Stimulated activated CD4-positive, alpha-beta T cell treated with anti-CD3 and anti-CD28 coated beads, Interleukin-15, amount 100 ng/mL, for 1 hour (primary cell): Measurements from ENCODE around the gene FAM171A1.
A peak's percentile ranks its signal among the peaks of the same experiment; 100 is the strongest.
"Not testable (repeated sequence)": the region's sequence is repeated elsewhere in the genome, so short reads cannot be mapped to it uniquely, and the experiment has no call there.

Source experiments
- DNase-seq, 2 donors: peaks; one replicate each; pipeline ENCODE4 v3.0.0-alpha.2; 2020; ENCODE audit warnings: low read depth in 1 of 2, low spot score in 1 of 2

FAM171A1 gene

DNA sequence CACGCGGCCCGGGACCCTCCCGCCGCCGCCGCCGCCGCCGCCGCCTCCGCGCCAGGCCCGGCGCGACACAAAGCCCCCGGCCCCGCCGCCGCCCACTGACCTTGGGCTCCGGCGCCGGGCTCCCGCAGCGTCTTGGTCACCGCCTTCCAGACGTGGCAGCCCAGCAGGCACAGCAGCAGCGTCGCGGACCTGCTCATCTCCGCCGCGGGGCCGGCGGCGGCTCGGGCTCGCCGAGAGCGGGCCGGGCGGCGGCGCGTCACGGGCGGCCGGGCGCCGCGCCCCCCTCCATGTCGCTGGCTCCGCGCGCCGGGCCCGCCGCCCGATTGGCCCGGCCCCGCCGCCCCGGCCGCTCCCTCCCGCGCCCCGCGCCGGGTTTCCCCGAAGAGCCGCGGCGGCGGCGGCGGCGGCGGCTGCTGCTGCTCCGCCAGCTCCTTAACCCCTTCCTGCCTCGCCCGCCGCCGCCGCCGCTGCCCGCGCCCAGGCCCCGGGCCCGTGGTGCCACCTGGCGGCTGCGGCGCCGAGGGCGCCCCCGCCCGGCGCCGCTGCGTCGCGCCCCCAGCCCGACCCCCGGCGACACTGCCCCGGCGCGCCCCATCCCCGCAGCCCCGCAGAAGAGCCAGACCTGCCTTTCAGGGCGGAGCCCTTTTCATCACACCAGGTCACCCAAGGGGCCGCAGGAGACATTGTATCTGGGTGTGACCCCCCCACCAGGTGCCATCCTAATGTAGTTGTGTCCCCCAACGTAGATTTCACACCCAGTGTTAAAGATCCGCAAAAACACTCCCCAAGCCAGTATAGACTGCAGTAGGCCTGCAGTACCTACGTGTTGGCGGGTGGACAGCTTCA lies at the start of gene FAM171A1:
Gene FAM171A1 (minus strand): TSS at position 434 of the 846 bp plus-strand sequence. CDS start 237 bp downstream, at position 197.
- peak; percentile 29 to 54 for DNase-seq

DNA sequence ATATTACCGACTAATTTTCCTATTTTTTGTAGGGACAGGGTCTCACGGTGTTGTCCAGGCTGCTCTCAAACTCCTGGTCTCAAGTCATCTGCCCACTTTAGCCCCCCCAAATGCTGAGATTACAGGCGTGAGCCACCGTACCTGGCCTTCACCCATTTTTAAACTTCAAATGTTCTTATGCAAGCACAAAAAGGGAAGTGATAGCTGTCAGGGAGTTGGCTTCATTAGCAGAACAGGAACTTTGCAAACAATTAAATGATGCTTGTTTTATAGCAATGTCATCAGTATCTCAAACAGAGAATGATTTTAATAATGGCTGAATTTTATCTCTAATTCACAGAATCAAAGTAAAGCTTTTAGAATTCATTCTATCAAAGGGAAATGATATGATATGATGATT lies 49.8 kb upstream of the FAM171A1 start:
- no peak for DNase-seq

GRCh38 chr10:15419279-15419874 lies 48.3 kb upstream of the FAM171A1 start:
- DNase-seq = no peak

DNA sequence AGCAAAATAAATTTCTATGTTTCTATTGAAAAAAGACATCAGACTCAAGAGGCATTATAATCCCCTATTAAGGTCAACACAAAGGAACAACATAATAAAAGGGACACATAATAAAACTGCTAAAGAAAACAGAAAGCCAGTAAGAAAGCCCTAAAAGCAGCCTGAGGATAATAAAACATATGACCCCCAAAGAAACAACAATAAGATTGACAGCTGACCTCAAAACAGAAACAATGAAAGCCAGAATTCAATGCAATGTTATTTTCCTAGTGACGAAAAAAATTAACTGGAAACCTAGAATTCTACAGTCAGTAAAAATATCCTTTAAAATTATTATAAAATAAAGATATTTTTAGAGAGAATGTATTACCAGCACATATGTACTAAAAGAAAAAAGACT lies 44.9 kb upstream of the FAM171A1 start:
- DNase-seq = no peak

DNA sequence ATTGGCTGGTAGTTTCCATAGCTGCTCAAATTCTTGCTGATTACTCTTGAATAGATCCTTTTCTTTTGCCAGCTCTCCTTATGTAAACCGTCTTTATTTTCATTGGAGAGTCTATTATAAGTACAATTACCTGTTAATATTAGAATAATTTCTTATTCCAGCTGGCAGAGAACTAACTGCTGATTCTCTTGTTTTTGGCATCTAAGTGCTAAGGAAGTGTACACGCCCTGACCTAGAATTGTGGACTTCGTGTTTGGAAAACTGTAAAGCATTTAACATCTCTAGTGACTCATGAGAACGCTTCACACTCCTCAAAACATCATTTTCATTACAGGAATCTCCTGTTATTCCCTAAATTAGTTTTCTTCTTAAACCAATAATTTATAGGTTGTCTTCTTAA lies 39.9 kb upstream of the FAM171A1 start:
- DNase-seq = no peak

DNA sequence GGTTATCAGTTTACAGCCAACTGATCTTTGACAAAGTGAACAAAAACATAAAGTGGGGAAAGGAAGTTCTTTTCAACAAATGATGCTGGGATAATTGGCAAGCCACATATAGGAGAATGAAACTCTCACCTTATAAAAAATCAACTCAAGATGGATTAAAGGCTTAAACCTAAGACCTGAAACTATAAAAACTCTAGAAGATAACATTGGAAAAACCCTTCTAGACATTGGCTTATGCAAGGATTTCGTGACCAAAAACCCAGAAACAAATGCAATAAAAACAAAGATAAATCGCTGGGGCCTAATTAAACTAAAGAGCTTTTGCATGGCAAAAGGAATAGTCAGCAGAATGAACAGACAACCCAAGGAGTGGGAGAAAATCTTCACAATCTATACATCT lies 38.3 kb upstream of the FAM171A1 start:
- not testable (repeated sequence) for DNase-seq

DNA sequence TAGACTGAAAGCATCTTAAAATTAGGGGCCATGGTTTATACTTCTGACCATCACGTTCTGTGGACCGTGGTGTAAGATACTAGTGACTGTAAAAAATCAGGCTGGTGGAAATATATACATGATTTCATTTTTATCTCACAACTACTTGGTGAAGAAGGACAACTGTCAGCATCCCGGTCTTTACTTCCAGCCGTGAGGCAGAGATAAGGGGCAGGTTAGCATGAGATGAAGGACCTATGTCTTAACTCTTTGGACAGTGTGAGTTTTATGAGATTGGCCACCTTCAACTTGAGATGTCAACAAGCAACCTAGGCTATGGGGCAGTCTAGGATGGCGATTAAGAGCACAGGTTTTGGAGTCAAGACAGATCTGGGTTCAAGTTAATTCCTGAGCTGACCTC lies 37.5 kb upstream of the FAM171A1 start:
- no peak for DNase-seq

DNA sequence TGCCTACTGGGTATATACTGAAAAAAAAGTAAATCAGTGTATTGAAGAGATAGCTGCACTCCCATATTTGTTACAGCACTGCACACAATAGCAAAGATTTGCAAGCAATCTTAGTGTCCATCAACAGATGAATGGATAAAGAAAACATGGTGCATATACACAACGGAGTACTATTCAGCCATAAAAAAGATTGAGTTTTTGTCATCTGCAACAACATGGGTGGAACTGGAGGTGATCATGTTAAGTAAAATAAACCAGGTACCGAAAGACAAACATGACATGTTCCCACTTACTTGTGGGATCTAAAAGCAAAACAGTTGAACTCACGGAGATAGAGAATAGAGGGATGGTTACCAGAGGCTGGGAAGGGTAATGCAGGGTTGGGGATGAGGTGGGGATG lies 34.2 kb upstream of the FAM171A1 start:
- no peak for DNase-seq

- DNase-seq = no peak
Observed at GRCh38 chr10:15401382-15401781, 30.3 kb upstream of the FAM171A1 start.

GRCh38 chr10:15400461-15400860 lies 29.4 kb upstream of the FAM171A1 start:
- not testable (repeated sequence) for DNase-seq

DNA sequence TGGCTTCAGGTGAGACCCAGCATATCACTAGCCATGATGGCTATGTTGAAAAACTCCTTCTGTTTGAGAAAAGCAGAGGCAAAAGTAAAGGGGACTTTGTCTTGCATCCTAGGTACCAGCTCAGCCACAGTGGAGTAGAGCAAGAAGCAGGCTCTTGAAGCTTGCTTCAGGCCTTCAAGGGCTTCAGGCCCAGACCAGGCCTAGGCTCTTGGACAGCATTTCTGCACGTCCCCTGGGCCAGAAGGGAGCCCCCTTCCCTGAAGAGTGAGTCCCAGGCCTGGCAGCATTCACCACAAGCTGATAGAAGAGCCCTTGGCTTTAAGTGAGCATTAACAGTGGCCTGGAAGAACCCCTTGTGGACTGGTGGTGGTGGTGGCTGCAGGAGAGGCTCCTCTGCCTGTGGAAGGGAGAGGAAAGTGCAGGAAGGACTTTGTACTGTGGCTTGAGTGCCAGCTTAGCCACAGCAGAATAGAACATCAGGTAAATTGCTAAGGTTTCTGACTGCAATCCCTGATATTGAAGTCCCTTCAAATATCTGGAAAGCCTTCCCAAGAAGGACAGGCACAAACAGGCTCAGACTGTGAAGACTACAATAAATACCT lies 28.1 kb upstream of the FAM171A1 start:
- DNase-seq = no peak

DNA sequence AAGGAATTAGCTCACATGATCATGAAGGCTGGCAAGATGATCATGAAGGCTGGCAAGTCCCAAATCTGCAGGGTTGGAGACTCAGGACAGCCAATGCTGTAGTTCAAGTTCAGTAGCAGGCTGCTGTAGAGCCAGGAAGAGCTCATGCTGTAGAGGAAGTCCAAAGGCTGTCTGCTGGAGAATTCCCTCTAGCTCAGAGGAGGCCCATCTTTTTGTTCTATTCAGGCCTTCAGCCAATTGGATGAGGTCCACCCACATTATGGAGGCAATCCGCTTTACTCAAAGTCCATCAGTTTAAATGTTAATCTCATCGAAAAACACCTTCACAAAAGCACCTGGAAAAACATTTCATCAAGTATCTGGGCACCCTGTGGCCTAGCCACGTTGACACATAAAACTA lies 24.8 kb upstream of the FAM171A1 start:
- no peak for DNase-seq

DNA sequence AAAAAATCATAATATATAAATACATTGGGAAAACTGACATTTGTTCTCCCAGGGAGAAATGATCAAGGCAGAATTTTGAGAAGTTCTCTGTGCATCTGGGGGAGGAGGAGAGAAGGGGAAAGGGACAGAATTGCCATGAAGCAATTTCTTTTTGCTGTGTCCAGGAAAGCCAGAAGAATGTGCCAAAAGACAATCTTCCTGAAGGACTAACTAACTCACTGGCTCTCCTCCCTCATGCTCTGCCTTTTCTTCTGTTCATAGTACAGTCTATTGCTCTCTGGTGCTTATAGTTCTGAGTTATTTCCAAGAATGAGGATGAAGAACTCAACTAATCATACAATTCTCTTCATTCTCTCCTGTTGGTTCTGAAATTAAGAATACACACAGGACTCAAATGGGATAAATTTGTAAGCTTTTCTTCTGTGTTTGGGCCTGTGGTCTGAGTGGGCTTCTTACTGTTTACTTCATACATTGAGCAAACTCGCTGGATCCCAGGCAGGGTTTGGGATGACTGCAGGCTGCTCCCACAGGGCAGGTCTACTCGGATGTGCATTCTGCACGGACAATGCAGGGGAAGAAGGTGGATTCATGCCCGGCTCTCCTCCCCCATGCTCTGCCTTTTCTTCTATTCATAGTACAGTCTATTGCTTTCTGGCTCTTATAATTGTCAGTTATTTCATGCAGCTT lies 22.2 kb upstream of the FAM171A1 start:
- no peak for DNase-seq

DNA sequence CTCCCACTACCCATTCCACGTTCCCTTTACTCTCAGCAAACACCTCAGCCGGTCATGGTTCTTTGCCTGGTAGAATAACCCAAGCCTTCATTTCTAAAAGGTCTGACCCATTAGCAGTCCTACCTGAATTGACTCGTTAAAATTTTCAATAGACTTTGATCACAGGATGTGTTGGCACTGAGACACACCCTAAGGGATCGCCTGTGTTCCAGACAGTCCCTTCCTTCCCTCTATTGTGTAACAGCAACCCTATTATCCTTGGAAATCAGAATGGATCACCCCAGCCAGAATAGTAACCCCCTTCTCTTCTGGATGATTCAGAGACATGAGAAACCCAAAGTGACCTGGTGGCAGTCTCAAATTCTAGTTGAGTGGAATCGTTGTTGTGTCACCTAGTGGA lies 20.4 kb upstream of the FAM171A1 start:
- DNase-seq = no peak

DNA sequence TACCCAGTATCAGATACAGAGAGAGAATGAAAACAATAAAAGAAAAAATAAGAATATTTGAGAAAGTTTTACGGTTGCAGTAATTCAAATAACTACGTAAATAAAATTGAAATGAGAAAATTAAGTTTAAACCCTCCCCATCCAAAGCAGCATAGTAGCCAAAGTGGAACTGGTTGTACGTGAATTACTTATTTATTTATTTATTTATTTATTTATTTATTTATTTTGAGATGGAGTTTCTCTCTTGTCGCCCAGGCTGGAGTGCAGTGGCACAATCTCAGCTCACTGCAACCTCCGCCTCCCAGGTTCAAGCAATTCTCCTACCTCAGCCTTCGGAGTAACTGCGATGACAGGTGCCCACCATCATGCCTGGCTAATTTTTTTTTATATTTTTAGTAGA lies 17.1 kb upstream of the FAM171A1 start:
- not testable (repeated sequence) for DNase-seq

DNA sequence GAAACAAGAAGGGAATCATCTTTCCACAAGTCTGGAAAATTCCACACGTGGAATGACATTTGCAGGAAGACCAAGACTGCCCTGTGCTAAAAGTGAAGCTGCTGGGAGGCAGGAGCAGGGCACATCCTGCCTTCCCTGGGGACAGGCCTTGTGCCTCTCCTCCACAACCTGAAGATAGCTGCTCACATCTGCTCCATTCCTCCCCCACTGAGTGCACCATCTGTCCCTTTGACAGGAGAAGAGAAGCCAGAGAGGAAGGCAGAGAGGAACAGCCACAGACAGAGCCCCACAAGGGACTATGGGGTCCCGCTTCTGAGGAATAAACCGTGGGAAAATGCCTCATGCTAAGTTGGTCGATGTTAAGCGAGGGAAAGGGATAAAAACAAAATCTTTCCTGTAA lies 15.9 kb upstream of the FAM171A1 start:
- DNase-seq = no peak

- no peak for DNase-seq
Observed at GRCh38 chr10:15385552-15386455, 14.7 kb upstream of the FAM171A1 start.

DNA sequence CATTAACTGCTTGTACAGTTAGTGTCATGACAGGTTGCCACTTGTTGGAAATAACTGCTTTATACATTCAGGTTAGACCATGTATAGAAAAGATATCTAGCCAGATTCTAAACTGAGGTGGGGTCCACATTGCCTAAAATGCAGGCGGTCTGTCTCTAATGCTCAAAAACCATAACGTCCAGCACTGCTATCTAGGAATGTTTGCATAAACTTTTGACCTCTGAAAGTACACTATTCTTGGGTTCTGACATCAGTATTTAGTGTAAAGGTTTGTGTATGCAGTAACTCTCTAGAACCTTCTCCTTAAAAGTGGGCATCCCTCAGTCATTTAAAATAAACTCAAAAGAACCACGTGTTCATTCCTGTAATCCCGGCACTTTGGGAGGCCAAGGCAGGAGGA lies 10.3 kb upstream of the FAM171A1 start:
- DNase-seq = no peak

DNA sequence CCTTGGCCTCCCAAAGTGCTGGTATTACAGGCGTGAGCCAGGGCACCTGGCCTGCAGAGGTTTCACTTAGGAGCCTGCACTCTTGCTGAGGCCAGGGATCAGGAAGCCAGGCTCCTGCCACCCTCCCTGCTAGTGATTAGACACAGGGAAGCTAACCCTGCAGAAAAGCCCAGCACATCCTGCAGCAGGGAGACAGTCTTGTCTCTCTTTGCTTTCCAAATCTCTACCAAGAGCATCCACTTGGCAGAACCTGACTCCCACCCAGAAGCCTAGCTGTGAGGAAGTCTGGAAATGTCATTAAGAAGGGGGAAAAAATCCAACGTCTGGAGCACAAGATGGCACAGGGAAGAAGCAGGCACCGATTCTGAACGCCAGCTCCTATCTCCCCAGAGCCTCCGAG lies 8.0 kb upstream of the FAM171A1 start:
- no peak for DNase-seq

- no peak for DNase-seq
Observed at GRCh38 chr10:15378569-15378968, 7.5 kb upstream of the FAM171A1 start.

DNA sequence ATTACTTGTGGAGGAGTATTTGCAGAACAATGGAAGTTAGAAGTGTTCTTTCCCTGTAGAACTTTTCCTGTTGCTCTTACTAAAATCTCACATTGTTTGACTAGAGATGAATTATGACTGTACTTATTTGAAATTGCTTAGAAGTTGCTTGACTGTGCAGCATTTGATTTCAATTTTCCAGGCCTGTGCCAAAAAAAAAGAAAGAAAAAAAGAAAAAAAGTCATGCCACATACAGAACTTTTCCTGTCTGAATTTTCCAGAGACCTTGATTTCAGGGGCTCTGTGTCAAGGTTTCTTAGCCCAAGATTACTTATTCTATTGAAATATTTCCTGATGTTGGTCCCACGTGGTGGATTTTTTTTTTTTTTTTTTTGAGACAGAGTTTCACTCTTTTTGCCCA lies 3.5 kb upstream of the FAM171A1 start:
- no peak for DNase-seq
